H1 (cell line): ENCODE results near the gene SLC2A10. TPM values are rescaled to one million over a fixed set of nuclear protein-coding genes. Genes with fewer than 3 reads are reported as not detected.

Experiments used
- CTCF ChIA-PET: fragments of 300-600 bp; sonication (Branson Sonifier 250); formaldehyde crosslinking; loops from one replicate; lab custom pipeline; 2021; ENCODE audit not compliant: partially characterized antibody; lab: Charles Lee
- POLR2A ChIA-PET: fragments of 300-600 bp; sonication (Branson Sonifier 250); formaldehyde crosslinking; loops from one replicate; lab custom pipeline; 2021; ENCODE audit warnings: inconsistent platforms; ENCODE audit not compliant: partially characterized antibody; lab: Charles Lee
- DNase-seq, 2 experiments: peaks; one replicate each; pipeline versions ENCODE4 v3.0.0 to v3.0.0-alpha.2; 2010 to 2022; ENCODE audit warnings: low spot score in 2 of 2, low read depth in 1 of 2, mixed read lengths in 1 of 2
- FAIRE-seq: peaks from 2 replicates; lab custom pipeline; 2011; peaks lifted over from hg19 to GRCh38; lab: Jason Lieb, UNC
- H2AFZ ChIP-seq: 2 replicates; pipeline ENCODE4 v1.8.1; 2012; ENCODE audit warnings: low read length, inconsistent platforms
- H2AK5ac ChIP-seq: 2 replicates; pipeline ENCODE4 v1.6.1; 2013; ENCODE audit warnings: low read depth, low read length
- H2BK120ac ChIP-seq: replicated peaks from 2 replicates; pipeline ENCODE3; 2013; ENCODE audit warnings: low read depth, low read length, inconsistent platforms
- H2BK12ac ChIP-seq: 2 replicates; pipeline ENCODE4 v1.6.1; 2013; ENCODE audit warnings: low read depth, low read length
- H2BK15ac ChIP-seq: 2 replicates; pipeline ENCODE4 v1.6.1; 2013; ENCODE audit warnings: low read length
- H2BK20ac ChIP-seq: 2 replicates; pipeline ENCODE4 v1.6.1; 2013; ENCODE audit warnings: low read length
- H2BK5ac ChIP-seq: 2 replicates; pipeline ENCODE4 v1.6.1; 2013; ENCODE audit warnings: low read depth, low read length
- H3K14ac ChIP-seq: 2 replicates; pipeline ENCODE4 v1.6.1; 2013; ENCODE audit warnings: inconsistent platforms; ENCODE audit not compliant: insufficient read length
- H3K18ac ChIP-seq: 2 replicates; pipeline ENCODE4 v1.6.1; 2013; ENCODE audit warnings: low read length; ENCODE audit errors: extremely low read depth
- H3K23ac ChIP-seq: 2 replicates; pipeline ENCODE4 v1.6.1; 2013; ENCODE audit warnings: inconsistent platforms; ENCODE audit not compliant: insufficient read length
- H3K23me2 ChIP-seq: 2 replicates; pipeline ENCODE4 v1.6.1; 2013; ENCODE audit warnings: low read depth, low read length
- H3K27ac ChIP-seq: 2 replicates; pipeline ENCODE4 v1.6.1; 2011; ENCODE audit warnings: low read depth, low read length, inconsistent platforms
- H3K27me3 ChIP-seq, 4 experiments: replicated peaks in 1 of 4; 1 replicate in 1 of 4; 2 replicates in 3 of 4; pipeline versions ENCODE4 v1.6.1 to v1.8.1; 2011 to 2013; ENCODE audit warnings: low read length in 3 of 4, mild to moderate bottlenecking in 3 of 4, inconsistent platforms in 2 of 4, mixed read lengths in 2 of 4, moderate library complexity in 1 of 4; ENCODE audit not compliant: control insufficient read depth in 3 of 4, insufficient read depth in 3 of 4; ENCODE audit errors: extremely low read depth in 1 of 4
- H3K36me3 ChIP-seq, 4 experiments: 2 replicates each; pipeline versions ENCODE4 v1.6.1 to v1.8.1; 2011 to 2013; ENCODE audit warnings: mild to moderate bottlenecking in 4 of 4, low read length in 3 of 4, moderate library complexity in 2 of 4, control low read depth in 1 of 4, inconsistent platforms in 1 of 4; ENCODE audit not compliant: insufficient read depth in 4 of 4, control insufficient read depth in 2 of 4
- H3K4ac ChIP-seq: replicated peaks from 2 replicates; pipeline ENCODE3; 2013; ENCODE audit warnings: low read length, low read depth, mixed read lengths, inconsistent platforms; ENCODE audit not compliant: insufficient read length
- H3K4me1 ChIP-seq, 4 experiments: replicated peaks in 1 of 4; 1 replicate in 1 of 4; 2 replicates in 3 of 4; pipeline versions ENCODE4 v1.6.1 to v1.8.1; 2011 to 2013; ENCODE audit warnings: low read length in 3 of 4, inconsistent platforms in 2 of 4, mixed read lengths in 1 of 4; ENCODE audit not compliant: insufficient read depth in 4 of 4, control insufficient read depth in 3 of 4
- H3K4me2 ChIP-seq, 2 experiments: 2 replicates each; pipeline versions ENCODE4 v1.6.1 to v1.8.1; 2011 to 2013; ENCODE audit warnings: low read depth in 2 of 2, low read length in 2 of 2, control low read depth in 1 of 2, inconsistent platforms in 1 of 2, mild to moderate bottlenecking in 1 of 2; ENCODE audit not compliant: insufficient read depth in 1 of 2
- H3K4me3 ChIP-seq, 4 experiments: fragments of 200-600, 300-600 bp in 1 of 4; sonication (generic), shearing (Covaris generic), sonication (Bioruptor Twin) in 1 of 4; 2 replicates each; pipeline versions ENCODE4 v1.5.1 to v1.8.1; 2011 to 2016; ENCODE audit warnings: low read length in 4 of 4, low read depth in 3 of 4, control low read depth in 2 of 4, inconsistent platforms in 2 of 4, mild to moderate bottlenecking in 2 of 4, mixed read lengths in 1 of 4, moderate library complexity in 1 of 4; ENCODE audit not compliant: insufficient read depth in 2 of 4; ENCODE audit errors: extremely low read depth in 1 of 4
- H3K56ac ChIP-seq: replicated peaks from 2 replicates; pipeline ENCODE3; 2013; ENCODE audit warnings: low read depth, mild to moderate bottlenecking, mixed read lengths, low read length, inconsistent platforms; ENCODE audit not compliant: insufficient read length
- H3K79me1 ChIP-seq: 2 replicates; pipeline ENCODE4 v1.6.1; 2013; ENCODE audit warnings: low read depth, low read length, control low read depth
- H3K79me2 ChIP-seq, 2 experiments: 2 replicates each; pipeline versions ENCODE4 v1.6.1 to v1.8.1; 2012 to 2013; ENCODE audit warnings: low read length in 2 of 2, mild to moderate bottlenecking in 2 of 2, inconsistent platforms in 1 of 2; ENCODE audit not compliant: insufficient read depth in 2 of 2, control insufficient read depth in 1 of 2
- H3K9ac ChIP-seq, 4 experiments: replicated peaks in 1 of 4; 1 replicate in 1 of 4; 2 replicates in 3 of 4; pipeline versions ENCODE4 v1.6.1 to v1.8.1; 2011 to 2013; ENCODE audit warnings: low read depth in 3 of 4, low read length in 3 of 4, control low read depth in 2 of 4, mild to moderate bottlenecking in 2 of 4, moderate library complexity in 2 of 4, inconsistent platforms in 1 of 4; ENCODE audit errors: extremely low read depth in 1 of 4
- H3K9me3 ChIP-seq, 2 experiments: 2 replicates each; pipeline versions ENCODE4 v1.6.1 to v1.8.1; 2012 to 2013; ENCODE audit warnings: mild to moderate bottlenecking in 2 of 2, moderate library complexity in 2 of 2, control low read depth in 1 of 2, inconsistent platforms in 1 of 2, low read depth in 1 of 2, low read length in 1 of 2, mixed read lengths in 1 of 2; ENCODE audit not compliant: insufficient read depth in 2 of 2
- H4K20me1 ChIP-seq, 2 experiments: replicated peaks in 1 of 2; 2 replicates each; pipeline versions ENCODE3 to v1.8.1; 2011 to 2013; ENCODE audit warnings: inconsistent platforms in 2 of 2, low read length in 2 of 2, mild to moderate bottlenecking in 1 of 2; ENCODE audit not compliant: insufficient read depth in 2 of 2, control insufficient read depth in 1 of 2
- H4K5ac ChIP-seq: 2 replicates; pipeline ENCODE4 v1.6.1; 2013; ENCODE audit warnings: low read length, low read depth, mixed read lengths, inconsistent platforms; ENCODE audit not compliant: insufficient read length
- H4K8ac ChIP-seq: 2 replicates; pipeline ENCODE4 v1.8.0; 2013; ENCODE audit warnings: mild to moderate bottlenecking, moderate library complexity, low read length, inconsistent platforms; ENCODE audit not compliant: insufficient read depth; ENCODE audit errors: extremely low read depth
- H4K91ac ChIP-seq: replicated peaks from 2 replicates; pipeline ENCODE3; 2013; ENCODE audit warnings: low read length, mixed read lengths, inconsistent platforms; ENCODE audit not compliant: insufficient read length
- ASH2L ChIP-seq: fragments of 200-600, 300-600 bp; sonication (generic); IDR thresholded peaks from one replicate; pipeline ENCODE4 v1.7.1; 2017; ENCODE audit warnings: low read length
- CBX5 ChIP-seq: fragments of 300-800, 300-1000 bp; sonication (generic); IDR thresholded peaks from 2 replicates; pipeline ENCODE4 v1.7.1; 2016; ENCODE audit warnings: antibody characterized with exemption, low read length, low read depth
- EP300 ChIP-seq, 2 experiments: IDR thresholded peaks; 1 replicate in 1 of 2; 2 replicates in 1 of 2; pipeline ENCODE4 v1.6.1; 2011 to 2012; ENCODE audit warnings: low read depth in 2 of 2, low read length in 2 of 2, mild to moderate bottlenecking in 2 of 2, borderline replicate concordance in 1 of 2, inconsistent platforms in 1 of 2, moderate library complexity in 1 of 2
- FOSL1 ChIP-seq: IDR thresholded peaks from 2 replicates; pipeline ENCODE4 v1.6.1; 2011; ENCODE audit warnings: mild to moderate bottlenecking, low read depth, low read length, moderate library complexity; ENCODE audit not compliant: insufficient read depth
- GTF2F1 ChIP-seq: IDR thresholded peaks from 2 replicates; pipeline ENCODE4 v1.6.1; 2012; ENCODE audit warnings: low read depth, low read length, improper control_type of control experiment, borderline replicate concordance
- MAFK ChIP-seq: IDR thresholded peaks from 2 replicates; pipeline ENCODE4 v1.6.1; 2012; ENCODE audit warnings: low read depth, mild to moderate bottlenecking, improper control_type of control experiment, low read length
- NRF1 ChIP-seq: IDR thresholded peaks from 2 replicates; pipeline ENCODE4 v1.6.1; 2011; ENCODE audit warnings: mild to moderate bottlenecking, low read depth, low read length, improper control_type of control experiment
- PHF8 ChIP-seq: fragments of 200-600 bp; sonication (generic); conservative IDR thresholded peaks from 2 replicates; pipeline ENCODE4 v1.7.1; 2012; ENCODE audit warnings: low read depth, mild to moderate bottlenecking, inconsistent platforms, low read length, moderate library complexity
- RFX5 ChIP-seq: IDR thresholded peaks from 2 replicates; pipeline ENCODE4 v1.6.1; 2011; ENCODE audit warnings: low read depth, low read length, improper control_type of control experiment, borderline replicate concordance
- SAP30 ChIP-seq: fragments of 300-600 bp; sonication (generic); IDR thresholded peaks from 2 replicates; pipeline ENCODE4 v1.7.1; 2012; ENCODE audit warnings: low read length, moderate library complexity, mild to moderate bottlenecking, inconsistent platforms; ENCODE audit not compliant: insufficient read depth, insufficient replicate concordance
- TCF12 ChIP-seq: IDR thresholded peaks from 2 replicates; pipeline ENCODE4 v1.6.1; 2011; ENCODE audit warnings: low read depth, mild to moderate bottlenecking, low read length
- ZNF274 ChIP-seq: IDR thresholded peaks from 2 replicates; pipeline ENCODE4 v1.7.0; 2012; ENCODE audit warnings: low read length, borderline replicate concordance; ENCODE audit errors: extremely low read depth
- polyA plus RNA-seq, 7 experiments: library from polyadenylated mRNA; depleted of rRNA in 3 of 7; stranded (reverse) in 5 of 7; unstranded in 2 of 7; fragments of >200 nt in 5 of 7; fragments of 200-250 nt in 2 of 7; gene quantifications; 1 replicate in 5 of 7; 2 replicates in 1 of 7; 4 replicates in 1 of 7; pipeline versions ENCODE4 v1.2.1 to v1.2.3, GENCODE V29; 2011 to 2013; ENCODE audit warnings: missing spikeins in 2 of 7, mixed read lengths in 2 of 7
- total RNA-seq: library from RNA; stranded (reverse); fragmentation: NEBNext Ultra II Directional; extraction: Animal tissue kit (Norgen Biotek cat#: 25700); gene quantifications from 2 replicates; pipeline ENCODE4 v1.2.1, GENCODE V29; 2021

The SLC2A10 gene
- total and polyA plus RNA-seq, 2 of the 8 experiments (the other 6 are each of a cell fraction or from before 2014, with no cell fraction given): 9.0 to 9.7 TPM

DNA sequence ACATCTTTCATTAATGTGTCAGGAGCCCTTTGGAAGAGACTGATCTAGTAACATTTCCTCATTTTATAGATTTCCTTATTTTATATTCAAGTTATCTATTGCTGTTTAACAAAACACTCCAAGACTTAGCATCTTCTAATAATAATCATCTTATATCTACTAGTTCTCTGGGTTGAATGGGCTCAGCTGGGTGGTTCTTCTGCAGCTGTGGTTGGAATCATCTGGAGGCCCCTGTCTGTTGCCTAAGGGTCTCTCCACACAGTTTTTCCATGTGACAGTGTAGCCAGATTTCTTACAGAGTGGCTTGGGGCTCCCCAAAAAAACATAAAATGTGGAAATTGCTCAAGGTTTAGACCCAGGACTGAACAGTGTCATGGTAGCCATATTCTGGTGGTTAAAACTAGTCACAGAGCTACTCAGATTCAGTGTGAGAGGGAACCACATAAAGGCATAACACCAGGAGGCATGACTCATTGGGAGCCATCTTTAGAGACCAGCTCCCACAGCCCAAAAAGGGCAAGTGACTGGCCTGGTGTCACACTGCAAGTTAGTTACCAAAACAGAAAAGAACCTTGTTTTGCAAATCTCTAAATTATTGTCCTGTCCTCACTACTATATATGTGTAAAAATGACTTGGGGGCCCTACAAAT, 11.5 kb downstream of the SLC2A10 start:
- H4K8ac ChIP-seq: no peak overlapping the region
- no peak overlapping the region for H4K5ac ChIP-seq
- no peak overlapping the region for H3K4ac ChIP-seq
- H3K79me1 ChIP-seq: no peaks in the 10 kb centered on the region
- no peaks in the 10 kb centered on the region for H3K79me2 ChIP-seq
- peaks cover 8% of the 10 kb centered on the region; the same call in 1 of the 2 replicates for H3K23me2 ChIP-seq
- H3K4me1 ChIP-seq: no peaks in the 10 kb centered on the region
- no peak overlapping the region for H4K91ac ChIP-seq
- no peak overlapping the region for H3K9ac ChIP-seq
- no peak overlapping the region for H3K56ac ChIP-seq
- no peak for FAIRE-seq
- H3K36me3 ChIP-seq: peaks cover 0 to 12% (median 5%) of the 10 kb centered on the region in 4 experiments; a peak in 3 of 8 replicates
- DNase-seq: no peak
- no peak overlapping the region for H3K14ac ChIP-seq
- H3K4me2 ChIP-seq: no peak overlapping the region
- H3K4me3 ChIP-seq: no peak overlapping the region
- H3K18ac ChIP-seq: no peak overlapping the region
- peaks cover 10% of the 10 kb centered on the region in 2 experiments; a peak in 2 of 4 replicates for H3K9me3 ChIP-seq
- no peak overlapping the region for H2BK5ac ChIP-seq
- CTCF ChIA-PET: interaction anchor here (0.6 to 1.7 kb wide), 4 partner anchors 12 to 713 kb away, joined by 3 to 4 read pairs (median 4); no protein-coding TSS in a partner anchor
- no peak overlapping the region for H2BK20ac ChIP-seq
- POLR2A ChIA-PET: interaction anchor here (0.8 to 1.5 kb wide), 2 partner anchors 8 to 10 kb away, joined by 3 read pairs; no protein-coding TSS in a partner anchor
- no peak overlapping the region for H2BK15ac ChIP-seq
- no peak overlapping the region for H2AFZ ChIP-seq
- no peaks in the 10 kb centered on the region; a peak in 1 of 7 replicates for H3K27me3 ChIP-seq
- no peak overlapping the region for H3K27ac ChIP-seq
- no peak overlapping the region for H2BK120ac ChIP-seq
- H2AK5ac ChIP-seq: no peak overlapping the region
- H4K20me1 ChIP-seq: peaks cover 0 to 4% of the 10 kb centered on the region in 2 experiments
- H2BK12ac ChIP-seq: no peak overlapping the region
- no peak overlapping the region for H3K23ac ChIP-seq
- TF ChIP-seq NRF1 (no peak), TCF12 (no peak), ZNF274 (no peak), ASH2L (no peak), GTF2F1 (no peak), FOSL1 (no peak), EP300 (IDR thresholded peaks at IDR 0.05; ENCODE audit: borderline replicate concordance in 1 of 2, low read depth in 2 of 2, low read length in 2 of 2) (no peak), CBX5 (no peak), MAFK (no peak), RFX5 (no peak), SAP30 (no peak), PHF8 (no peak)
